Left ventricle myocardium superior (tissue), 1 donor: Measurements from ENCODE around the gene PLD1. TPM values are rescaled to one million over a fixed set of nuclear protein-coding genes. Genes with fewer than 3 reads are reported as not detected.
A peak's percentile ranks its signal among the peaks of the same experiment; 100 is the strongest.
"Not testable (repeated sequence)": the region's sequence is repeated elsewhere in the genome, so short reads cannot be mapped to it uniquely, and the experiment has no call there.

Source experiments
- ATAC-seq: fragments of 200-7000 bp; cut with Tn5 transposase; one replicate; pipeline ENCODE4 v1.9.1; 2020; ENCODE audit warnings: mild to moderate bottlenecking, moderate library complexity
- DNase-seq: peaks from one replicate; pipeline ENCODE4 v3.0.0-alpha.2; 2020
- intact Hi-C: fragments of 100-400 bp; cut with micrococcal nuclease; formaldehyde crosslinking; loops from one replicate; pipeline ENCODE4 v1.11.0; 2022
- total RNA-seq: library from RNA; stranded (reverse); fragmentation: NEBNext Ultra II Directional; extraction: Animal tissue kit (Norgen Biotek cat#: 25700); gene quantifications from one replicate; pipeline ENCODE4 v1.2.1, GENCODE V29; 2021
- donor health status: DM: no; HTN: yes; CAD: no; lungs with severe emphysema.

The PLD1 gene
- total RNA-seq, 1 donor from 2014 or later, result 75.1 TPM

GRCh38 chr3:171757361-171758034, 52.8 kb downstream of the PLD1 start:
- no peak for ATAC-seq
- no peak for DNase-seq
- intact Hi-C loops, result no loop called here

- no peak for ATAC-seq
- DNase-seq, result no peak
- intact Hi-C loops, result no loop called here
Measured at GRCh38 chr3:171755656-171756055, 54.6 kb downstream of the PLD1 start.

GRCh38 chr3:171755015-171755589, 55.2 kb downstream of the PLD1 start:
- no peak for ATAC-seq
- intact Hi-C loops, result no loop called here
- no peak for DNase-seq

GRCh38 chr3:171753665-171754408, 56.4 kb downstream of the PLD1 start:
- ATAC-seq, result peak; percentile 12
- intact Hi-C loops, result no loop called here
- no peak for DNase-seq

- DNase-seq (peak; percentile 41), ATAC-seq (peak; percentile 78)
- intact Hi-C loops, result no loop called here
Measured at GRCh38 chr3:171753025-171753472, 57.2 kb downstream of the PLD1 start.

- DNase-seq (no peak), ATAC-seq (no peak)
- intact Hi-C loops, result no loop called here
Measured at GRCh38 chr3:171752329-171752728, 58.0 kb downstream of the PLD1 start.

- intact Hi-C loops, result loop anchor here (10.0 kb wide), 1 partner anchor 414 kb away; no protein-coding TSS in a partner anchor
- no peak for ATAC-seq
- no peak for DNase-seq
Measured at GRCh38 chr3:171749124-171749523, 61.2 kb downstream of the PLD1 start.

GRCh38 chr3:171748064-171748924, 62.0 kb downstream of the PLD1 start:
- intact Hi-C loops, result loop anchor here (10.0 kb wide), 1 partner anchor 413 kb away; no protein-coding TSS in a partner anchor
- ATAC-seq (peak; percentile 76), DNase-seq (no peak)

- DNase-seq (no peak), ATAC-seq (peak; percentile 41)
- intact Hi-C loops, result loop anchor here (10.0 kb wide), 1 partner anchor 413 kb away; no protein-coding TSS in a partner anchor
Measured at GRCh38 chr3:171747223-171747920, 62.9 kb downstream of the PLD1 start.

GRCh38 chr3:171746320-171747222, 63.7 kb downstream of the PLD1 start:
- not testable (repeated sequence) for ATAC-seq, DNase-seq
- intact Hi-C loops, result loop anchor here (10.0 kb wide), 1 partner anchor 412 kb away; no protein-coding TSS in a partner anchor

- ATAC-seq (no peak), DNase-seq (peak; percentile 31)
- intact Hi-C loops, result loop anchor here (10.0 kb wide), 1 partner anchor 411 kb away; no protein-coding TSS in a partner anchor
Measured at GRCh38 chr3:171745577-171746319, 64.5 kb downstream of the PLD1 start.

GRCh38 chr3:171744158-171744741, 66.0 kb downstream of the PLD1 start:
- intact Hi-C loops, result loop anchor here (10.0 kb wide), 1 partner anchor 409 kb away; no protein-coding TSS in a partner anchor
- DNase-seq, result no peak
- peak; percentile 40 for ATAC-seq

GRCh38 chr3:171743327-171744157, 66.7 kb downstream of the PLD1 start:
- intact Hi-C loops, result loop anchor here (10.0 kb wide), 1 partner anchor 409 kb away; no protein-coding TSS in a partner anchor
- ATAC-seq (peak; percentile 24), DNase-seq (no peak)

- intact Hi-C loops, result loop anchor here (10.0 kb wide), 1 partner anchor 407 kb away; no protein-coding TSS in a partner anchor
- no peak for ATAC-seq
- no peak for DNase-seq
Measured at GRCh38 chr3:171741377-171741776, 68.9 kb downstream of the PLD1 start.

GRCh38 chr3:171736556-171736955, 73.7 kb downstream of the PLD1 start:
- no peak for ATAC-seq
- intact Hi-C loops, result no loop called here

More at GRCh38 chr3:171736556-171736955, 73.7 kb downstream of the PLD1 start:
- DNase-seq, result no peak
